Esophagus (tissue), 2 donors: ENCODE measurements around the gene CCDC81. TPM values are rescaled to one million over a fixed set of nuclear protein-coding genes. Genes with fewer than 3 reads are reported as not detected.

Source experiments
- H3K27ac ChIP-seq, 2 donors: one replicate each; pipeline ENCODE4 v1.5.1; 2013; ENCODE audit warnings: low read depth in 2 of 2, mild to moderate bottlenecking in 2 of 2, inconsistent platforms in 1 of 2, low read length in 1 of 2, moderate library complexity in 1 of 2
- H3K27me3 ChIP-seq, 2 donors: one replicate each; pipeline ENCODE4 v1.6.1; 2013; ENCODE audit warnings: low read length in 2 of 2, control low read depth in 1 of 2, mild to moderate bottlenecking in 1 of 2; ENCODE audit not compliant: insufficient read depth in 2 of 2, control insufficient read depth in 1 of 2
- H3K36me3 ChIP-seq, 2 donors: one replicate each; pipeline ENCODE4 v1.6.1; 2013; ENCODE audit warnings: low read length in 1 of 2; ENCODE audit not compliant: control insufficient read depth in 2 of 2, insufficient read depth in 2 of 2
- H3K4me1 ChIP-seq, 2 donors: one replicate each; pipeline ENCODE4 v1.6.1; 2013; ENCODE audit warnings: low read length in 1 of 2; ENCODE audit not compliant: control insufficient read depth in 2 of 2, insufficient read depth in 2 of 2
- H3K4me3 ChIP-seq, 2 donors: one replicate each; pipeline ENCODE4 v1.5.1; 2013; ENCODE audit warnings: low read length in 2 of 2, mild to moderate bottlenecking in 2 of 2, low read depth in 1 of 2, moderate library complexity in 1 of 2
- H3K9me3 ChIP-seq, 2 donors: one replicate each; pipeline ENCODE4 v1.6.1; 2013; ENCODE audit warnings: mild to moderate bottlenecking in 2 of 2, low read depth in 1 of 2, low read length in 1 of 2, moderate library complexity in 1 of 2; ENCODE audit not compliant: control insufficient read depth in 2 of 2, insufficient read depth in 1 of 2
- WGBS, 2 donors: extraction: QIAGEN DNeasy Blood & Tissue Kit; methylation state at CpG; one replicate each; pipeline ENCODE4 v1.1.7; 2013; 5-methylcytosine and 5-hydroxymethylcytosine counted together
- polyA plus RNA-seq, 2 donors: library from polyadenylated mRNA; stranded (reverse); fragments of 200-250 nt; gene quantifications; one replicate each; pipeline ENCODE4 v1.2.3, GENCODE V29; 2013
- donor health status: healthy with polysubstance abuse.
- donor health status: Bipolar disorder and iron deficiency.

Gene CCDC81
- polyA plus RNA-seq, 2 donors: 0.11 to 0.31 TPM

GRCh38 chr11:86443415-86443814 lies 68.7 kb downstream of the CCDC81 start:
- Histone ChIP-seq H3K36me3 (peaks cover 0 to 2% of the 10 kb centered on the region in 2 donors), H3K27ac (no peak overlapping the region), H3K4me3 (no peak overlapping the region), H3K27me3 (no peaks in the 10 kb centered on the region), H3K9me3 (no peaks in the 10 kb centered on the region), H3K4me1 (no peaks in the 10 kb centered on the region)
- WGBS, 2 donors: 0 to 1% methylated on average over 1 of the region's 1 CpG

- no peak overlapping the region for H3K4me3 ChIP-seq
- no peaks in the 10 kb centered on the region for H3K9me3 ChIP-seq
- 92 to 97% methylated on average over 1 of the region's 1 CpG for WGBS, 2 donors
- no peak overlapping the region for H3K27ac ChIP-seq
- H3K36me3 ChIP-seq: peaks cover 0 to 2% of the 10 kb centered on the region in 2 donors
- no peaks in the 10 kb centered on the region for H3K4me1 ChIP-seq
- H3K27me3 ChIP-seq: no peaks in the 10 kb centered on the region
Observed at GRCh38 chr11:86444981-86445380, 70.3 kb downstream of the CCDC81 start.

- 95 to 96% methylated on average over 8 of the region's 8 CpGs for WGBS, 2 donors
- Histone ChIP-seq H3K9me3 (no peaks in the 10 kb centered on the region), H3K27ac (no peak overlapping the region), H3K4me3 (no peak overlapping the region), H3K4me1 (no peaks in the 10 kb centered on the region), H3K36me3 (peaks cover 0 to 2% of the 10 kb centered on the region in 2 donors), H3K27me3 (no peaks in the 10 kb centered on the region)
Observed at GRCh38 chr11:86446163-86446923, 71.7 kb downstream of the CCDC81 start.

GRCh38 chr11:86446924-86447285 lies 72.2 kb downstream of the CCDC81 start:
- Histone ChIP-seq H3K27me3 (no peaks in the 10 kb centered on the region), H3K27ac (no peak overlapping the region), H3K4me3 (no peak overlapping the region), H3K4me1 (no peaks in the 10 kb centered on the region), H3K36me3 (peaks cover 0 to 2% of the 10 kb centered on the region in 2 donors), H3K9me3 (no peaks in the 10 kb centered on the region)
- WGBS, 2 donors: 94 to 95% methylated on average over 12 of the region's 12 CpGs

- no peaks in the 10 kb centered on the region for H3K4me1 ChIP-seq
- H3K4me3 ChIP-seq: no peak overlapping the region
- H3K27ac ChIP-seq: no peak overlapping the region
- H3K36me3 ChIP-seq: peaks cover 0 to 2% of the 10 kb centered on the region in 2 donors
- H3K27me3 ChIP-seq: no peaks in the 10 kb centered on the region
- no peaks in the 10 kb centered on the region for H3K9me3 ChIP-seq
- WGBS, 2 donors: 84 to 85% methylated on average over 3 of the region's 3 CpGs
Observed at GRCh38 chr11:86447763-86448480, 73.2 kb downstream of the CCDC81 start.

- H3K9me3 ChIP-seq: no peaks in the 10 kb centered on the region
- no peak overlapping the region for H3K27ac ChIP-seq
- H3K4me3 ChIP-seq: no peak overlapping the region
- H3K27me3 ChIP-seq: no peaks in the 10 kb centered on the region
- peaks cover 0 to 2% of the 10 kb centered on the region in 2 donors for H3K36me3 ChIP-seq
- 74 to 89% methylated on average over 5 of the region's 5 CpGs for WGBS, 2 donors
- H3K4me1 ChIP-seq: no peaks in the 10 kb centered on the region
Observed at GRCh38 chr11:86449993-86450629, 75.4 kb downstream of the CCDC81 start.

- 68 to 85% methylated on average over 2 of the region's 2 CpGs for WGBS, 2 donors
- Histone ChIP-seq H3K9me3 (no peaks in the 10 kb centered on the region), H3K27ac (no peak overlapping the region), H3K36me3 (no peaks in the 10 kb centered on the region), H3K4me3 (no peak overlapping the region), H3K4me1 (peaks cover 0 to 1% of the 10 kb centered on the region in 2 donors), H3K27me3 (no peaks in the 10 kb centered on the region)
Observed at GRCh38 chr11:86453290-86454030, 78.8 kb downstream of the CCDC81 start.

GRCh38 chr11:86456075-86456939 lies 81.6 kb downstream of the CCDC81 start:
- Histone ChIP-seq H3K27me3 (no peaks in the 10 kb centered on the region), H3K9me3 (no peaks in the 10 kb centered on the region), H3K27ac (peak overlapping the region in 1 of 2 donors; percentile 22), H3K36me3 (no peaks in the 10 kb centered on the region), H3K4me1 (peaks cover 0 to 4% of the 10 kb centered on the region in 2 donors), H3K4me3 (no peak overlapping the region)
- WGBS, 2 donors: 16 to 17% methylated on average over 9 of the region's 9 CpGs
